ENCODE results near the gene TFF3. TPM values are rescaled to one million over a fixed set of nuclear protein-coding genes. Genes with fewer than 3 reads are reported as not detected.

TFF3 gene
- total and polyA plus RNA-seq, 10 of the 15 experiments (the other 5 are each of a cell fraction or from before 2014, with no cell fraction given): not detected

GRCh38 chr21:42337830-42338728, 22.9 kb upstream of the TFF3 start (continued):
- TF ChIP-seq, protein P1, sequence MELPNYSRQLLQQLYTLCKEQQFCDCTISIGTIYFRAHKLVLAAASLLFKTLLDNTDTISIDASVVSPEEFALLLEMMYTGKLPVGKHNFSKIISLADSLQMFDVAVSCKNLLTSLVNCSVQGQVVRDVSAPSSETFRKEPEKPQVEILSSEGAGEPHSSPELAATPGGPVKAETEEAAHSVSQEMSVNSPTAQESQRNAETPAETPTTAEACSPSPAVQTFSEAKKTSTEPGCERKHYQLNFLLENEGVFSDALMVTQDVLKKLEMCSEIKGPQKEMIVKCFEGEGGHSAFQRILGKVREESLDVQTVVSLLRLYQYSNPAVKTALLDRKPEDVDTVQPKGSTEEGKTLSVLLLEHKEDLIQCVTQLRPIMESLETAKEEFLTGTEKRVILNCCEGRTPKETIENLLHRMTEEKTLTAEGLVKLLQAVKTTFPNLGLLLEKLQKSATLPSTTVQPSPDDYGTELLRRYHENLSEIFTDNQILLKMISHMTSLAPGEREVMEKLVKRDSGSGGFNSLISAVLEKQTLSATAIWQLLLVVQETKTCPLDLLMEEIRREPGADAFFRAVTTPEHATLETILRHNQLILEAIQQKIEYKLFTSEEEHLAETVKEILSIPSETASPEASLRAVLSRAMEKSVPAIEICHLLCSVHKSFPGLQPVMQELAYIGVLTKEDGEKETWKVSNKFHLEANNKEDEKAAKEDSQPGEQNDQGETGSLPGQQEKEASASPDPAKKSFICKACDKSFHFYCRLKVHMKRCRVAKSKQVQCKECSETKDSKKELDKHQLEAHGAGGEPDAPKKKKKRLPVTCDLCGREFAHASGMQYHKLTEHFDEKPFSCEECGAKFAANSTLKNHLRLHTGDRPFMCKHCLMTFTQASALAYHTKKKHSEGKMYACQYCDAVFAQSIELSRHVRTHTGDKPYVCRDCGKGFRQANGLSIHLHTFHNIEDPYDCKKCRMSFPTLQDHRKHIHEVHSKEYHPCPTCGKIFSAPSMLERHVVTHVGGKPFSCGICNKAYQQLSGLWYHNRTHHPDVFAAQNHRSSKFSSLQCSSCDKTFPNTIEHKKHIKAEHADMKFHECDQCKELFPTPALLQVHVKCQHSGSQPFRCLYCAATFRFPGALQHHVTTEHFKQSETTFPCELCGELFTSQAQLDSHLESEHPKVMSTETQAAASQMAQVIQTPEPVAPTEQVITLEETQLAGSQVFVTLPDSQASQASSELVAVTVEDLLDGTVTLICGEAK (IDR thresholded peaks at IDR 0.05; ENCODE audit: borderline replicate concordance): no peak
- TF ChIP-seq E4F1 (IDR thresholded peaks at IDR 0.05; ENCODE audit: borderline replicate concordance, partially characterized antibody): no peak
- no peak for TF ChIP-seq ZZZ3 (IDR thresholded peaks at IDR 0.05; ENCODE audit: control insufficient read depth, insufficient read length, low read depth)
- no peak for TF ChIP-seq KLF5 (IDR thresholded peaks at IDR 0.05; ENCODE audit: partially characterized antibody)
- no peak for TF ChIP-seq STAT3 (IDR thresholded peaks at IDR 0.05; ENCODE audit: low read depth, low read length)
- TF ChIP-seq, protein P2, sequence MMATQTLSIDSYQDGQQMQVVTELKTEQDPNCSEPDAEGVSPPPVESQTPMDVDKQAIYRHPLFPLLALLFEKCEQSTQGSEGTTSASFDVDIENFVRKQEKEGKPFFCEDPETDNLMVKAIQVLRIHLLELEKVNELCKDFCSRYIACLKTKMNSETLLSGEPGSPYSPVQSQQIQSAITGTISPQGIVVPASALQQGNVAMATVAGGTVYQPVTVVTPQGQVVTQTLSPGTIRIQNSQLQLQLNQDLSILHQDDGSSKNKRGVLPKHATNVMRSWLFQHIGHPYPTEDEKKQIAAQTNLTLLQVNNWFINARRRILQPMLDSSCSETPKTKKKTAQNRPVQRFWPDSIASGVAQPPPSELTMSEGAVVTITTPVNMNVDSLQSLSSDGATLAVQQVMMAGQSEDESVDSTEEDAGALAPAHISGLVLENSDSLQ (IDR thresholded peaks at IDR 0.05): no peak
- no peak for TF ChIP-seq BACH1 (IDR thresholded peaks at IDR 0.05; ENCODE audit: borderline replicate concordance)
- TF ChIP-seq ATF2 (IDR thresholded peaks at IDR 0.05; ENCODE audit: low read length): no peak
- no peak for TF ChIP-seq ZNF274 (IDR thresholded peaks at IDR 0.05; ENCODE audit: insufficient read depth, insufficient read length)
- TF ChIP-seq RUNX3 (IDR thresholded peaks at IDR 0.05; ENCODE audit: low read length): peak; percentile 48
- TF ChIP-seq ZBTB11 (CRISPR knock-in tag; IDR thresholded peaks at IDR 0.05): no peak
- TF ChIP-seq FOXM1 (IDR thresholded peaks at IDR 0.05; ENCODE audit: low read depth, low read length): 0 out of 2 replicates have a peak, but pooled peaks have one; percentile 28
- TF ChIP-seq CBX3 (IDR thresholded peaks at IDR 0.05; ENCODE audit: borderline replicate concordance, low read depth): no peak
- TF ChIP-seq POLR2AphosphoS5 (IDR thresholded peaks at IDR 0.05; ENCODE audit: low read length): no peak
- no peak for TF ChIP-seq TAF1 (IDR thresholded peaks at IDR 0.05; ENCODE audit: borderline replicate concordance, low read depth, low read length)
- no peak for TF ChIP-seq EZH2 (IDR thresholded peaks at IDR 0.05; ENCODE audit: borderline replicate concordance, control insufficient read depth, low read depth, low read length)

Data from GM12878 (cell line).